GM12892 (cell line): Measurements from ENCODE around the gene SATL1.

Experiments
- POLR2A ChIP-seq: IDR thresholded peaks from 2 replicates; pipeline ENCODE4 v1.6.1; 2011; ENCODE audit warnings: low read depth, low read length, control low read depth
- POLR2AphosphoS5 ChIP-seq: IDR thresholded peaks from 2 replicates; pipeline ENCODE4 v1.6.1; 2011; ENCODE audit warnings: low read depth, low read length, control low read depth
- TAF1 ChIP-seq: IDR thresholded peaks from 2 replicates; pipeline ENCODE4 v1.6.1; 2011; ENCODE audit warnings: low read depth, mild to moderate bottlenecking, control low read depth, low read length, borderline replicate concordance

DNA sequence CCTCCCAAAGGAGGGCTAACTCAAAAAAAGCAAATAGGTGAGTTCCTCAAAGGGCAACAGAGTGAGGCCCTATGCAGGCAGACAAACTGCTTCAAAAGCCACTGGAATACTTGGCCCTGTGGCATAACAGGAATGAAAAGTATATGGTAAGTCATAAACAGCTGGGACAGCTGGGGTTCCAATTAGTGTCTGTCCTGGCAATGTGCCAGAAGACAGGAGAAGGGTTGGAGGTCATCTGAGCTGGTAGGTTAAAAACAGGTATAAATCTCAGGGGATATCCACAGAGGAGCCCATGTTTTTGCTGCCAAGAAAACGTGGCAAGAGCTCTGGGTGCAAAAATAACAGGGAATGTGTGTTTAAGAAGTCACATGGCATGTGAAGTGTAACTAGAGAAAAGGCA is 128.3 kb downstream of the SATL1 start:
- TF ChIP-seq POLR2AphosphoS5 = no peak
- no peak for TF ChIP-seq POLR2A
- no peak for TF ChIP-seq TAF1
